GM12892 (cell line): ENCODE results near the gene PROX1.

ENCODE experiments used
- POLR2A ChIP-seq: IDR thresholded peaks from 2 replicates; pipeline ENCODE4 v1.6.1; 2011; ENCODE audit warnings: low read depth, low read length, control low read depth
- POLR2AphosphoS5 ChIP-seq: IDR thresholded peaks from 2 replicates; pipeline ENCODE4 v1.6.1; 2011; ENCODE audit warnings: low read depth, low read length, control low read depth

DNA sequence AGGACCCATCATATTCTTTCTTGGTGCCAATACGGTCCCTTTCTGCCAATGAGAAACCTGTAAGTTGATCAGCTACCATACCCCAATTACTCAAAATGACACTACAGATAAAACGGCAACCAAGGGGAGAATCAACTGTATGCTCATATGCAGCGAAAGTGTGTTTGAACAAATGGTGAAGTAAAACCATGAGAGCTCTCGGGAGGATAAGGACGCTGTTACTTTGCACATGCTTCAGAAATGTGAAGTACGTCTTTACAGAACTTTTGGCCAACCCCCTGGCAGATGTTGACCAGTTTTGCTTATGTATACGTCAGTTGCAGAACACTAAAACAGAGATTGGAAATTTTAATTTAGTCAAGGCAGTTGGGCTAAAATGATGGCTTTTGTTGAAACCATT, 79.6 kb downstream of the PROX1 start:
- TF ChIP-seq POLR2A (no peak), POLR2AphosphoS5 (no peak)
